Thoracic aorta (tissue), 2 donors: Measurements from ENCODE around the gene FRMPD4. TPM values are rescaled to one million over a fixed set of nuclear protein-coding genes. Genes with fewer than 3 reads are reported as not detected.

ENCODE experiments used
- ATAC-seq: fragments of 150-250 bp; one replicate; pipeline ENCODE4 v1.8.0; 2017; ENCODE audit warnings: low read depth; ENCODE audit not compliant: insufficient number of reproducible peaks, low FRiP score
- DNase-seq: peaks from one replicate; pipeline ENCODE4 v3.0.0-alpha.2; 2020; ENCODE audit warnings: low spot score
- H3K27ac ChIP-seq, 2 donors: fragments of 200-600 bp; sonication (generic); 1 replicate in 1 of 2; 2 replicates in 1 of 2; pipeline ENCODE4 v1.5.1; 2016; ENCODE audit warnings: mild to moderate bottlenecking in 2 of 2, moderate library complexity in 2 of 2
- H3K27me3 ChIP-seq: fragments of 200-600 bp; sonication (generic); replicated peaks from 2 replicates; pipeline ENCODE4 v1.6.0; 2016; ENCODE audit warnings: mild to moderate bottlenecking; ENCODE audit not compliant: insufficient read depth
- H3K36me3 ChIP-seq: fragments of 200-600 bp; sonication (generic); one replicate; pipeline ENCODE4 v1.5.1; 2016
- H3K4me1 ChIP-seq, 2 donors: fragments of 200-600 bp; sonication (generic); 1 replicate in 1 of 2; 2 replicates in 1 of 2; pipeline versions ENCODE4 v1.5.1 to v1.6.0; 2016; ENCODE audit warnings: low read depth in 2 of 2, mild to moderate bottlenecking in 1 of 2; ENCODE audit not compliant: control insufficient read depth in 1 of 2
- H3K4me3 ChIP-seq: fragments of 200-600 bp; sonication (generic); 2 replicates; pipeline ENCODE4 v1.5.1; 2016; ENCODE audit warnings: mild to moderate bottlenecking
- H3K9me3 ChIP-seq: fragments of 200-600 bp; sonication (generic); 2 replicates; pipeline ENCODE4 v1.5.1; 2016
- CTCF ChIP-seq: fragments of 200-600 bp; sonication (generic); IDR thresholded peaks from one replicate; pipeline ENCODE4 v1.5.1; 2019; ENCODE audit warnings: antibody characterized with exemption
- total RNA-seq, 2 donors: library from RNA; depleted of rRNA; stranded (reverse); fragments of >200 nt; gene quantifications; one replicate each; pipeline versions ENCODE4 v1.1.0 to v1.2.3, GENCODE V29; 2016

Gene FRMPD4
- not detected for total RNA-seq

DNA sequence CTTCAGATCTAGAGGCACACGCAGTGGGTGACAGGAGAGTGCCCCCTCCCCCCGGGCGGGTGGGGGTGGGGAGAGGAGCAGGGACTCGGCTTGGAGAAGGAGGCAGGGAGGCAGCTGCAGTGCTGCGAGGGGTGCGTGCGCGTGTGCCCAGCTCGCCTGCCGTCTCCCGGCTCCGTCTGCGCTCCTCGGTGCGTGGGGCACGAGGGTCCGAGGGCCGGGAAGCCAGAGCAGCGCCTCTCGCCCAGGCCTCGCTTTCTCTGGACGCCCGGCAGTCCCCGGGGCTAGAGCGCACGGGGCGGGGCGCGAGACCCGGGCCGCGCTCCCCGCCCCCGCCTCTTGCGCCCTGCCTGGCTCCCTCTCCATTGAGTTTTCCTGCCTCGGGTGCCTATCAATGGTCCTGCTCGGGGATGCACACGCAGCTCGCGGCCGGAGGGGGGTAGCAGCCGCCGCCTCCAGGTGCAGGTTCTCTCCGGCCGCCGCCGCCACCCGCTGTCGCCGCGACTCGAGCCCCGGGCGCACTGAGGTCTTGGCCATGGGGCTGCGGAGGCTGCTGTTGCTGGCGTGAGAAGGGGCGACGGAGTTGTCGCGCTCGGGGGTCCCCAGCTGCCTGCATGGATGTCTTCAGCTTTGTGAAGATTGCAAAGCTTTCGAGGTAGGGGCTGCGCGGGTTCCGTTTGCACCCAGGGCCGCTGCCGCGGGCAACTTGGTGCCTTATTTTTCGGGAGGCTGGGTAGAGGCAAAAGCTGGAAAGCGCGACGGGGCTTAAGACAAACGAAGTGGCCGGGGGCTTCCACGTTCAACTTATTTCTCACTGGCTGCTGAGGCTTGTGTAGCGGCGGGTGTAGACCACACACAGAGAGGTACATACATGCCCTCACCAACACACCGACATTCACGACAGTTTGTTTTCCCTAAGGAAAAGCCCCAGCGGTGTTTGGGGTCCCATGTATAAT, at the start of gene FRMPD4:
Gene FRMPD4 (plus strand): TSS at position 113 of the 953 bp plus-strand sequence. CDS start 499 bp downstream, at position 612.
- ATAC-seq: no peak
- H3K36me3 ChIP-seq: no peaks in the 10 kb centered on the region
- H3K4me1 ChIP-seq: no peaks in the 10 kb centered on the region
- no peak within 1 kb of the TSS for H3K27ac ChIP-seq
- no peak within 1 kb of the TSS for H3K4me3 ChIP-seq
- H3K9me3 ChIP-seq: no peaks in the 10 kb centered on the region
- TF ChIP-seq CTCF: no peak
- no peak for DNase-seq
- no peaks in the 10 kb centered on the region for H3K27me3 ChIP-seq

- H3K9me3 ChIP-seq: no peaks in the 10 kb centered on the region
- H3K27ac ChIP-seq: no peak overlapping the region
- DNase-seq (no peak), ATAC-seq (no peak)
- no peaks in the 10 kb centered on the region for H3K27me3 ChIP-seq
- H3K36me3 ChIP-seq: no peaks in the 10 kb centered on the region
- H3K4me1 ChIP-seq: no peaks in the 10 kb centered on the region
- TF ChIP-seq CTCF: no peak
- H3K4me3 ChIP-seq: no peak overlapping the region
Observed at GRCh38 chrX:12089740-12090139, 48.5 kb upstream of the FRMPD4 start.

DNA sequence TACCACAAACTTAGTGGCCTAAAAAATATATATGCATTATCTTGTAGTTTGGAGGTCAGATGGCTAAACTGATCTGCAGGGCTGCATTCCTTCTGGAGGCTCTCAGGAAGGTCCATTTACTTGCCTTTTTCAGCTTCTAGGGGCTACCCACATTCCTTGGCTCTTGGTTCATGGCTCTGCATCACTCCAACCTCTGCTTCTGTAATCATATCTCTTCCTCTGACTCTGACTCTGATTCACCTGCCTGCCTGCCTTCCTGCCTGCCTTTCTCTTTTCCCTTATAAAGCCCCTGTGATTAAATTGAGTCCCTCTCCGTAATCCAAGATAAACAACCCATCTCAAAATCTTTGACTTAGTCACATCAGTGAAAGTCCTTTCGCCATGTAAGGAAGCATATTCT, 25.0 kb upstream of the FRMPD4 start:
- Histone ChIP-seq H3K4me1 (no peaks in the 10 kb centered on the region), H3K27me3 (no peaks in the 10 kb centered on the region), H3K27ac (no peak overlapping the region), H3K4me3 (no peak overlapping the region), H3K36me3 (no peaks in the 10 kb centered on the region), H3K9me3 (no peaks in the 10 kb centered on the region)
- DNase-seq: no peak
- TF ChIP-seq CTCF: no peak
- ATAC-seq: no peak

- TF ChIP-seq CTCF: no peak
- Histone ChIP-seq H3K4me1 (no peaks in the 10 kb centered on the region), H3K36me3 (no peaks in the 10 kb centered on the region), H3K27me3 (no peaks in the 10 kb centered on the region), H3K27ac (no peak overlapping the region), H3K4me3 (no peak overlapping the region), H3K9me3 (no peaks in the 10 kb centered on the region)
- DNase-seq (no peak), ATAC-seq (no peak)
Observed at GRCh38 chrX:12115377-12115776, 22.9 kb upstream of the FRMPD4 start.

GRCh38 chrX:12118134-12118533, 20.1 kb upstream of the FRMPD4 start:
- Histone ChIP-seq H3K27ac (no peak overlapping the region), H3K27me3 (no peaks in the 10 kb centered on the region), H3K4me3 (no peak overlapping the region), H3K36me3 (no peaks in the 10 kb centered on the region), H3K4me1 (no peaks in the 10 kb centered on the region), H3K9me3 (no peaks in the 10 kb centered on the region)
- DNase-seq: no peak
- no peak for TF ChIP-seq CTCF
- ATAC-seq: no peak
